ENCODE results near the gene EPOP. TPM values are rescaled to one million over a fixed set of nuclear protein-coding genes. Genes with fewer than 3 reads are reported as not detected.

EPOP gene
- total RNA-seq, 1 experiment from 2014 or later: 12.3 TPM

GRCh38 chr17:38676706-38677504 is 2.1 kb upstream of the EPOP start (continued):
- TF ChIP-seq ATF1 (CRISPR knock-in tag; IDR thresholded peaks at IDR 0.05) (no peak), FOXK1 (CRISPR knock-in tag; IDR thresholded peaks at IDR 0.05) (no peak), TCF7 (CRISPR knock-in tag; IDR thresholded peaks at IDR 0.05; ENCODE audit: low read depth) (no peak), USF1 (CRISPR knock-in tag; IDR thresholded peaks at IDR 0.05) (peak; percentile 71; the same call in 1 of the 2 replicates), USF2 (CRISPR knock-in tag; IDR thresholded peaks at IDR 0.05) (peak; percentile 62; the same call in 1 of the 2 replicates), NFE2L1 (CRISPR knock-in tag; IDR thresholded peaks at IDR 0.05) (no peak), GRHL2 (CRISPR knock-in tag; IDR thresholded peaks at IDR 0.05; ENCODE audit: insufficient replicate concordance, severe bottlenecking) (no peak), CTCF (IDR thresholded peaks at IDR 0.05) (peak; percentile 89), GABPB1 (CRISPR knock-in tag; IDR thresholded peaks at IDR 0.05) (peak; percentile 40; the same call in 1 of the 2 replicates), ELF4 (CRISPR knock-in tag; IDR thresholded peaks at IDR 0.05; ENCODE audit: low read depth) (no peak), RELA (CRISPR knock-in tag; IDR thresholded peaks at IDR 0.05; ENCODE audit: borderline replicate concordance) (no peak), MAX (CRISPR knock-in tag; IDR thresholded peaks at IDR 0.05) (peak; percentile 29; the same call in 1 of the 2 replicates), EMX1 (CRISPR knock-in tag; IDR thresholded peaks at IDR 0.05) (no peak), SP1 (CRISPR knock-in tag; conservative IDR thresholded peaks at IDR 0.05) (peak; percentile 53; the same call in 1 of the 2 replicates)
- TF ChIP-seq, protein P1, sequence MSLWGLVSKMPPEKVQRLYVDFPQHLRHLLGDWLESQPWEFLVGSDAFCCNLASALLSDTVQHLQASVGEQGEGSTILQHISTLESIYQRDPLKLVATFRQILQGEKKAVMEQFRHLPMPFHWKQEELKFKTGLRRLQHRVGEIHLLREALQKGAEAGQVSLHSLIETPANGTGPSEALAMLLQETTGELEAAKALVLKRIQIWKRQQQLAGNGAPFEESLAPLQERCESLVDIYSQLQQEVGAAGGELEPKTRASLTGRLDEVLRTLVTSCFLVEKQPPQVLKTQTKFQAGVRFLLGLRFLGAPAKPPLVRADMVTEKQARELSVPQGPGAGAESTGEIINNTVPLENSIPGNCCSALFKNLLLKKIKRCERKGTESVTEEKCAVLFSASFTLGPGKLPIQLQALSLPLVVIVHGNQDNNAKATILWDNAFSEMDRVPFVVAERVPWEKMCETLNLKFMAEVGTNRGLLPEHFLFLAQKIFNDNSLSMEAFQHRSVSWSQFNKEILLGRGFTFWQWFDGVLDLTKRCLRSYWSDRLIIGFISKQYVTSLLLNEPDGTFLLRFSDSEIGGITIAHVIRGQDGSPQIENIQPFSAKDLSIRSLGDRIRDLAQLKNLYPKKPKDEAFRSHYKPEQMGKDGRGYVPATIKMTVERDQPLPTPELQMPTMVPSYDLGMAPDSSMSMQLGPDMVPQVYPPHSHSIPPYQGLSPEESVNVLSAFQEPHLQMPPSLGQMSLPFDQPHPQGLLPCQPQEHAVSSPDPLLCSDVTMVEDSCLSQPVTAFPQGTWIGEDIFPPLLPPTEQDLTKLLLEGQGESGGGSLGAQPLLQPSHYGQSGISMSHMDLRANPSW (CRISPR knock-in tag; conservative IDR thresholded peaks at IDR 0.05; ENCODE audit: low read depth): no peak
- TF ChIP-seq, protein P2, sequence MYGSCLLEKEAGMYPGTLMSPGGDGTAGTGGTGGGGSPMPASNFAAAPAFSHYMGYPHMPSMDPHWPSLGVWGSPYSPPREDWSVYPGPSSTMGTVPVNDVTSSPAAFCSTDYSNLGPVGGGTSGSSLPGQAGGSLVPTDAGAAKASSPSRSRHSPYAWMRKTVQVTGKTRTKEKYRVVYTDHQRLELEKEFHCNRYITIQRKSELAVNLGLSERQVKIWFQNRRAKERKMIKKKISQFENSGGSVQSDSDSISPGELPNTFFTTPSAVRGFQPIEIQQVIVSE (CRISPR knock-in tag; IDR thresholded peaks at IDR 0.05; ENCODE audit: borderline replicate concordance): no peak

GRCh38 chr17:38674014-38674748 is 576 bp downstream of the EPOP start:
- Mint-ChIP-seq H3K4me1 (peaks cover 42% of the 10 kb centered on the region), H3K9me3 (no peaks in the 10 kb centered on the region), H3K36me3 (no peaks in the 10 kb centered on the region), H3K27me3 (ENCODE audit: low read depth) (peaks cover 85% of the 10 kb centered on the region), H3K4me3 (peak overlapping the region; percentile 22), H3K27ac (no peak overlapping the region)
- ATAC-seq: no peak
- DNase-seq (ENCODE audit: low spot score): peak; percentile 41
- CTCF ChIA-PET: interaction anchor here (0.5 to 28.2 kb wide), 4 partner anchors 25 to 115 kb away, joined by 3 to 727 read pairs (median 4); partner anchors contain the start of gene SRCIN1
- POLR2A ChIA-PET: interaction anchor here (0.8 kb wide), 1 partner anchor 45 kb away, joined by 3 read pairs; no protein-coding TSS in a partner anchor
- TF ChIP-seq ZBTB21 (CRISPR knock-in tag; IDR thresholded peaks at IDR 0.05; ENCODE audit: borderline replicate concordance) (no peak), E2F1 (CRISPR knock-in tag; IDR thresholded peaks at IDR 0.05) (no peak), MYBL2 (CRISPR knock-in tag; IDR thresholded peaks at IDR 0.05) (0 out of 2 replicates have a peak, but pooled peaks have one; percentile 7)
- TF ChIP-seq, protein P3, sequence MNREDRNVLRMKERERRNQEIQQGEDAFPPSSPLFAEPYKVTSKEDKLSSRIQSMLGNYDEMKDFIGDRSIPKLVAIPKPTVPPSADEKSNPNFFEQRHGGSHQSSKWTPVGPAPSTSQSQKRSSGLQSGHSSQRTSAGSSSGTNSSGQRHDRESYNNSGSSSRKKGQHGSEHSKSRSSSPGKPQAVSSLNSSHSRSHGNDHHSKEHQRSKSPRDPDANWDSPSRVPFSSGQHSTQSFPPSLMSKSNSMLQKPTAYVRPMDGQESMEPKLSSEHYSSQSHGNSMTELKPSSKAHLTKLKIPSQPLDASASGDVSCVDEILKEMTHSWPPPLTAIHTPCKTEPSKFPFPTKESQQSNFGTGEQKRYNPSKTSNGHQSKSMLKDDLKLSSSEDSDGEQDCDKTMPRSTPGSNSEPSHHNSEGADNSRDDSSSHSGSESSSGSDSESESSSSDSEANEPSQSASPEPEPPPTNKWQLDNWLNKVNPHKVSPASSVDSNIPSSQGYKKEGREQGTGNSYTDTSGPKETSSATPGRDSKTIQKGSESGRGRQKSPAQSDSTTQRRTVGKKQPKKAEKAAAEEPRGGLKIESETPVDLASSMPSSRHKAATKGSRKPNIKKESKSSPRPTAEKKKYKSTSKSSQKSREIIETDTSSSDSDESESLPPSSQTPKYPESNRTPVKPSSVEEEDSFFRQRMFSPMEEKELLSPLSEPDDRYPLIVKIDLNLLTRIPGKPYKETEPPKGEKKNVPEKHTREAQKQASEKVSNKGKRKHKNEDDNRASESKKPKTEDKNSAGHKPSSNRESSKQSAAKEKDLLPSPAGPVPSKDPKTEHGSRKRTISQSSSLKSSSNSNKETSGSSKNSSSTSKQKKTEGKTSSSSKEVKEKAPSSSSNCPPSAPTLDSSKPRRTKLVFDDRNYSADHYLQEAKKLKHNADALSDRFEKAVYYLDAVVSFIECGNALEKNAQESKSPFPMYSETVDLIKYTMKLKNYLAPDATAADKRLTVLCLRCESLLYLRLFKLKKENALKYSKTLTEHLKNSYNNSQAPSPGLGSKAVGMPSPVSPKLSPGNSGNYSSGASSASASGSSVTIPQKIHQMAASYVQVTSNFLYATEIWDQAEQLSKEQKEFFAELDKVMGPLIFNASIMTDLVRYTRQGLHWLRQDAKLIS (CRISPR knock-in tag; IDR thresholded peaks at IDR 0.05; ENCODE audit: borderline replicate concordance): no peak
- TF ChIP-seq, protein P2 (CRISPR knock-in tag; IDR thresholded peaks at IDR 0.05; ENCODE audit: borderline replicate concordance): no peak
